Measurements from ENCODE around the gene TBCK. TPM values are rescaled to one million over a fixed set of nuclear protein-coding genes. Genes with fewer than 3 reads are reported as not detected.

TBCK gene
- total and polyA plus RNA-seq, 2 experiments from 2014 or later, result 13.9 to 28.9 TPM

DNA sequence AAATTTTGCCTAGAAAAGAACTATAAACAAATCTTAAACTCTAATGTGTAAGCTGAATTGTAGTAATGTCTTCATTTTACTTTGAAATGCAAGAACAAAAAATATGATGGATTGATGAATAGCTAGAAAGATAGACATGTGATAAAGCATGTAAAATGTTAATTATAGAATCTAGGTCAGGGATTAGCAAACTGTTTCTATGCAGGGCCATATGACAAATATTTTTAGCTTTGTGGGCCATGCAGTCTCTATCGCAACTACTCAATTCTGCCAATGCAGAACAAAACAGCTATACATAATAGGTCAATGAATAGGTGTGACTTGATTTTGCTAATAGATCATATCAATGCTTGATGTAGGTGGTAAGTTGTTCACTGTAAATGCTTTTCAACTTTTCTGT lies 75.3 kb downstream of the TBCK start (continued):
- no peak for TF ChIP-seq ZNF462 (CRISPR knock-in tag; IDR thresholded peaks at IDR 0.05)

DNA sequence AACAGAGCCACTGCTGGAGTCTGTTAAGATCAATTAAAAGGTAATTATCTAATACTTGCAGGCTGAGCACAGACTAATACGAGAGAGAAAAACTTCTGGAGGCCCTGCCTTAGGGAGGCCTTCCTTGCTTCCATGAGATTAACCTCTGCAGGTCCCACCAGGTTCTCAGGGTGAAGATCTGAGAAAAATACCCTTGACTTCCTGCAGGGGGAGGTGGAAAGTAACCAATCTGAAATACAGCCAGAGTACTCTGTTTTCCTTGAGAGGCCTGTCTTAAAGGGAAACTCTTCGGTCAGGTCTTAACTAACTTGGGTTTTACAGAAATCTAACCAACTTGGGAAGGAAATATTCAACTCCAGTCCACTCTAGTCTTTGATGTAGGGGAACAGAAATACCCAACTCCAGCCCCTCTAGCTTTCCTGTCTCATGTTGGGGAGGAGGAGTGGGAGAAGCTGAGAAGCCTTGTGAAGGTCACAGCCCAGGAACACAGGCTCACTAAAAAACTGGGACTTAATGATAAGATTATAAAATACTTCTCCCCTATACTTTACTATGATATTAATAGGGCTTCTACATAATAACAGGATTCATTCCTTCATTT lies 77.1 kb downstream of the TBCK start:
- Histone ChIP-seq H3K79me2 (replicated peaks; ENCODE audit: insufficient read depth) (no peaks in the 10 kb centered on the region), H3K27me3 (ENCODE audit: insufficient read depth) (no peaks in the 10 kb centered on the region), H3K4me2 (no peak overlapping the region), H3K36me3 (ENCODE audit: insufficient read depth) (no peaks in the 10 kb centered on the region), H2AFZ (no peak overlapping the region), H3K4me3 (no peak overlapping the region), H3K4me1 (ENCODE audit: insufficient read depth) (no peaks in the 10 kb centered on the region), H4K20me1 (replicated peaks; ENCODE audit: insufficient read depth) (no peaks in the 10 kb centered on the region; the same call in 1 of the 2 replicates), H3F3A (replicated peaks; ENCODE audit: low read depth) (no peaks in the 10 kb centered on the region), H3K27ac (ENCODE audit: low read depth) (no peak overlapping the region), H3K9me2 (ENCODE audit: insufficient read depth) (no peaks in the 10 kb centered on the region)
- no peaks in the 10 kb centered on the region for H3K27me3 Mint-ChIP-seq (ENCODE audit: insufficient read depth, low read depth, poor library complexity)
- H3K9me3 Mint-ChIP-seq, result no peaks in the 10 kb centered on the region
- no peak overlapping the region for H3K27ac Mint-ChIP-seq
- H3K36me3 Mint-ChIP-seq (ENCODE audit: low read depth), result peaks cover 7% of the 10 kb centered on the region; the same call in 2 of the 3 replicates
- H3K4me3 Mint-ChIP-seq, result no peak overlapping the region
- ATAC-seq, result peak; percentile 97
- DNase-seq (ENCODE audit: low spot score), result peak; percentile 80
- H3K4me1 Mint-ChIP-seq, result no peaks in the 10 kb centered on the region
- TF ChIP-seq NANOG (IDR thresholded peaks at IDR 0.05; ENCODE audit: borderline replicate concordance) (no peak), JUNB (IDR thresholded peaks at IDR 0.05; ENCODE audit: unreplicated experiment) (no peak), EZH2phosphoT487 (IDR thresholded peaks at IDR 0.05; ENCODE audit: unreplicated experiment) (no peak), STAT1 (IDR thresholded peaks at IDR 0.05; ENCODE audit: unreplicated experiment) (no peak), CREB1 (CRISPR knock-in tag; IDR thresholded peaks at IDR 0.05; ENCODE audit: low read depth) (no peak)
- TF ChIP-seq, protein P1, sequence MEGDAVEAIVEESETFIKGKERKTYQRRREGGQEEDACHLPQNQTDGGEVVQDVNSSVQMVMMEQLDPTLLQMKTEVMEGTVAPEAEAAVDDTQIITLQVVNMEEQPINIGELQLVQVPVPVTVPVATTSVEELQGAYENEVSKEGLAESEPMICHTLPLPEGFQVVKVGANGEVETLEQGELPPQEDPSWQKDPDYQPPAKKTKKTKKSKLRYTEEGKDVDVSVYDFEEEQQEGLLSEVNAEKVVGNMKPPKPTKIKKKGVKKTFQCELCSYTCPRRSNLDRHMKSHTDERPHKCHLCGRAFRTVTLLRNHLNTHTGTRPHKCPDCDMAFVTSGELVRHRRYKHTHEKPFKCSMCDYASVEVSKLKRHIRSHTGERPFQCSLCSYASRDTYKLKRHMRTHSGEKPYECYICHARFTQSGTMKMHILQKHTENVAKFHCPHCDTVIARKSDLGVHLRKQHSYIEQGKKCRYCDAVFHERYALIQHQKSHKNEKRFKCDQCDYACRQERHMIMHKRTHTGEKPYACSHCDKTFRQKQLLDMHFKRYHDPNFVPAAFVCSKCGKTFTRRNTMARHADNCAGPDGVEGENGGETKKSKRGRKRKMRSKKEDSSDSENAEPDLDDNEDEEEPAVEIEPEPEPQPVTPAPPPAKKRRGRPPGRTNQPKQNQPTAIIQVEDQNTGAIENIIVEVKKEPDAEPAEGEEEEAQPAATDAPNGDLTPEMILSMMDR (conservative IDR thresholded peaks at IDR 0.05; ENCODE audit: low read depth in 2 of 2), result peak; percentile 65 to 69
- TF ChIP-seq, protein P2, sequence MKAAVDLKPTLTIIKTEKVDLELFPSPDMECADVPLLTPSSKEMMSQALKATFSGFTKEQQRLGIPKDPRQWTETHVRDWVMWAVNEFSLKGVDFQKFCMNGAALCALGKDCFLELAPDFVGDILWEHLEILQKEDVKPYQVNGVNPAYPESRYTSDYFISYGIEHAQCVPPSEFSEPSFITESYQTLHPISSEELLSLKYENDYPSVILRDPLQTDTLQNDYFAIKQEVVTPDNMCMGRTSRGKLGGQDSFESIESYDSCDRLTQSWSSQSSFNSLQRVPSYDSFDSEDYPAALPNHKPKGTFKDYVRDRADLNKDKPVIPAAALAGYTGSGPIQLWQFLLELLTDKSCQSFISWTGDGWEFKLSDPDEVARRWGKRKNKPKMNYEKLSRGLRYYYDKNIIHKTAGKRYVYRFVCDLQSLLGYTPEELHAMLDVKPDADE (IDR thresholded peaks at IDR 0.05), result no peak

Data from GM23338 (cell line).